HCT116 (cell line): ENCODE results near the gene ATP10B.
"Not testable (repeated sequence)": the region's sequence is repeated elsewhere in the genome, so short reads cannot be mapped to it uniquely, and the experiment has no call there.

Experiments
- POLR2A ChIP-seq: IDR thresholded peaks from 2 replicates; pipeline ENCODE4 v1.7.0; 2011; ENCODE audit warnings: borderline replicate concordance; ENCODE audit not compliant: insufficient read depth, insufficient read length; ENCODE audit errors: extremely low read depth
- POLR2AphosphoS5 ChIP-seq: IDR thresholded peaks from 2 replicates; pipeline ENCODE4 v1.6.1; 2011; ENCODE audit warnings: mild to moderate bottlenecking, low read depth, low read length, moderate library complexity
- REST ChIP-seq: IDR thresholded peaks from 2 replicates; pipeline ENCODE4 v1.6.1; 2012; ENCODE audit warnings: low read depth

GRCh38 chr5:160812996-160813395, 39.0 kb downstream of the ATP10B start:
- not testable (repeated sequence) for TF ChIP-seq POLR2A, POLR2AphosphoS5, REST
